SK-N-SH (cell line): ENCODE results near the gene LCN10.

Experiments
- EP300 ChIP-seq, 2 experiments: IDR thresholded peaks; 2 replicates each; pipeline versions ENCODE4 v1.4.0 to v1.6.1; 2012; ENCODE audit warnings: borderline replicate concordance in 1 of 2, low read depth in 1 of 2, low read length in 1 of 2
- RCOR1 ChIP-seq: fragments of 150-350 bp; IDR thresholded peaks from 2 replicates; pipeline ENCODE4 v1.6.1; 2017; ENCODE audit warnings: antibody characterized with exemption, low read length
- TF ChIP-seq, protein P1 (sequence below): IDR thresholded peaks from 2 replicates; pipeline ENCODE4 v1.6.1; 2012; ENCODE audit warnings: mild to moderate bottlenecking, low read depth, low read length, moderate library complexity

DNA sequence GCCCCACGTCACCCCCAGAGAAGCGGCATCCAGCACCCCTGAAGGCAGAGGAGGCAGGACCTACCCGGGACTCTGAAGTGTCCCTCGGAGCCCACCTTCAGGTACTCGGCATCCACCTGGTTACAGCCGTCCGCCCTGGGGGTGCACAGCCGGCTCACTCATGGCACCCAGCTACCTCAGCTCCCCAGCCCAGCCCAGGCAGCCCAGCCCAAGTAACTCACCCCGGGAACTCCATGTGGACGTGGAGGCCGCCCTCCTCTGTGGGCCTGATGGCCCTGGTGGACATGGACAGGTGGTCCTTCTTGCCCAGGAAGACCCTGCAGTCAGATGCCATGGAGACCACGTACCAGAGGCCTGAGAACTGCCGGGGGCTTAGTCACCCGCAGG lies 20.9 kb upstream of the LCN10 start:
- no peak for TF ChIP-seq RCOR1
- TF ChIP-seq, protein P1, sequence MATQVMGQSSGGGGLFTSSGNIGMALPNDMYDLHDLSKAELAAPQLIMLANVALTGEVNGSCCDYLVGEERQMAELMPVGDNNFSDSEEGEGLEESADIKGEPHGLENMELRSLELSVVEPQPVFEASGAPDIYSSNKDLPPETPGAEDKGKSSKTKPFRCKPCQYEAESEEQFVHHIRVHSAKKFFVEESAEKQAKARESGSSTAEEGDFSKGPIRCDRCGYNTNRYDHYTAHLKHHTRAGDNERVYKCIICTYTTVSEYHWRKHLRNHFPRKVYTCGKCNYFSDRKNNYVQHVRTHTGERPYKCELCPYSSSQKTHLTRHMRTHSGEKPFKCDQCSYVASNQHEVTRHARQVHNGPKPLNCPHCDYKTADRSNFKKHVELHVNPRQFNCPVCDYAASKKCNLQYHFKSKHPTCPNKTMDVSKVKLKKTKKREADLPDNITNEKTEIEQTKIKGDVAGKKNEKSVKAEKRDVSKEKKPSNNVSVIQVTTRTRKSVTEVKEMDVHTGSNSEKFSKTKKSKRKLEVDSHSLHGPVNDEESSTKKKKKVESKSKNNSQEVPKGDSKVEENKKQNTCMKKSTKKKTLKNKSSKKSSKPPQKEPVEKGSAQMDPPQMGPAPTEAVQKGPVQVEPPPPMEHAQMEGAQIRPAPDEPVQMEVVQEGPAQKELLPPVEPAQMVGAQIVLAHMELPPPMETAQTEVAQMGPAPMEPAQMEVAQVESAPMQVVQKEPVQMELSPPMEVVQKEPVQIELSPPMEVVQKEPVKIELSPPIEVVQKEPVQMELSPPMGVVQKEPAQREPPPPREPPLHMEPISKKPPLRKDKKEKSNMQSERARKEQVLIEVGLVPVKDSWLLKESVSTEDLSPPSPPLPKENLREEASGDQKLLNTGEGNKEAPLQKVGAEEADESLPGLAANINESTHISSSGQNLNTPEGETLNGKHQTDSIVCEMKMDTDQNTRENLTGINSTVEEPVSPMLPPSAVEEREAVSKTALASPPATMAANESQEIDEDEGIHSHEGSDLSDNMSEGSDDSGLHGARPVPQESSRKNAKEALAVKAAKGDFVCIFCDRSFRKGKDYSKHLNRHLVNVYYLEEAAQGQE: no peak
- TF ChIP-seq EP300 (IDR thresholded peaks at IDR 0.05; ENCODE audit: borderline replicate concordance in 1 of 2, low read depth in 1 of 2, low read length in 1 of 2): no peak
